SK-N-SH treated with all-trans-retinoic acid at 6 μM for 48 hours (cell line): ENCODE data around the gene CYSRT1.

Experiments
- ARNTL ChIP-seq: fragments of 450-650 bp; formaldehyde crosslinking; IDR thresholded peaks from 2 replicates; pipeline ENCODE4 v1.5.0; 2020; ENCODE audit warnings: low read depth, mild to moderate bottlenecking, moderate library complexity, borderline replicate concordance
- BACH2 ChIP-seq: fragments of 250-450 bp; sonication (Bioruptor Pico); IDR thresholded peaks from 2 replicates; pipeline ENCODE4 v1.9.0; 2021; ENCODE audit warnings: mild to moderate bottlenecking, borderline replicate concordance
- CREB5 ChIP-seq: fragments of 250-450 bp; sonication (Bioruptor Pico); IDR thresholded peaks from 2 replicates; pipeline ENCODE4 v1.5.1; 2020; ENCODE audit warnings: low read depth, mild to moderate bottlenecking, moderate library complexity
- ISL1 ChIP-seq: fragments of 250-450 bp; sonication (Bioruptor Pico); IDR thresholded peaks from 2 replicates; pipeline ENCODE4 v2.1.2; 2022; ENCODE audit warnings: mild to moderate bottlenecking, moderate library complexity
- RARB ChIP-seq: fragments of 250-450 bp; sonication (Bioruptor Pico); IDR thresholded peaks from 2 replicates; pipeline ENCODE4 v1.8.0; 2021; ENCODE audit warnings: mild to moderate bottlenecking, moderate library complexity
- TOX ChIP-seq: fragments of 250-450 bp; sonication (Bioruptor Pico); IDR thresholded peaks from 2 replicates; pipeline ENCODE4 v1.8.0; 2021; ENCODE audit warnings: mild to moderate bottlenecking, moderate library complexity, borderline replicate concordance
- ZFP3 ChIP-seq: fragments of 250-450 bp; sonication (Bioruptor Pico); IDR thresholded peaks from 2 replicates; pipeline ENCODE4 v1.5.0; 2020; ENCODE audit warnings: mild to moderate bottlenecking, moderate library complexity
- ZNF565 ChIP-seq: fragments of 450-650 bp; formaldehyde crosslinking; conservative IDR thresholded peaks from 2 replicates; pipeline ENCODE4 v1.5.0; 2020; ENCODE audit warnings: low read depth, mild to moderate bottlenecking, moderate library complexity
- TF ChIP-seq, protein P1 (sequence below): fragments of 250-450 bp; sonication (Bioruptor Pico); IDR thresholded peaks from 2 replicates; pipeline ENCODE4 v1.8.0; 2020; ENCODE audit warnings: mild to moderate bottlenecking, moderate library complexity, borderline replicate concordance

- no peak for TF ChIP-seq ISL1 (CRISPR knock-in tag)
- no peak for TF ChIP-seq BACH2 (CRISPR knock-in tag)
- TF ChIP-seq TOX (CRISPR knock-in tag): no peak
- TF ChIP-seq ARNTL: no peak
- TF ChIP-seq, protein P1, sequence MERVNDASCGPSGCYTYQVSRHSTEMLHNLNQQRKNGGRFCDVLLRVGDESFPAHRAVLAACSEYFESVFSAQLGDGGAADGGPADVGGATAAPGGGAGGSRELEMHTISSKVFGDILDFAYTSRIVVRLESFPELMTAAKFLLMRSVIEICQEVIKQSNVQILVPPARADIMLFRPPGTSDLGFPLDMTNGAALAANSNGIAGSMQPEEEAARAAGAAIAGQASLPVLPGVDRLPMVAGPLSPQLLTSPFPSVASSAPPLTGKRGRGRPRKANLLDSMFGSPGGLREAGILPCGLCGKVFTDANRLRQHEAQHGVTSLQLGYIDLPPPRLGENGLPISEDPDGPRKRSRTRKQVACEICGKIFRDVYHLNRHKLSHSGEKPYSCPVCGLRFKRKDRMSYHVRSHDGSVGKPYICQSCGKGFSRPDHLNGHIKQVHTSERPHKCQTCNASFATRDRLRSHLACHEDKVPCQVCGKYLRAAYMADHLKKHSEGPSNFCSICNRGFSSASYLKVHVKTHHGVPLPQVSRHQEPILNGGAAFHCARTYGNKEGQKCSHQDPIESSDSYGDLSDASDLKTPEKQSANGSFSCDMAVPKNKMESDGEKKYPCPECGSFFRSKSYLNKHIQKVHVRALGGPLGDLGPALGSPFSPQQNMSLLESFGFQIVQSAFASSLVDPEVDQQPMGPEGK (CRISPR knock-in tag): no peak
- TF ChIP-seq ZNF565 (CRISPR knock-in tag): no peak
- no peak for TF ChIP-seq RARB (CRISPR knock-in tag)
- no peak for TF ChIP-seq CREB5 (CRISPR knock-in tag)
- TF ChIP-seq ZFP3 (CRISPR knock-in tag): no peak
Measured at GRCh38 chr9:137262909-137263285, 37.9 kb downstream of the CYSRT1 start.
